GM23338 (cell line): ENCODE data around the gene RGMB.

Experiments used
- CTCF ChIP-seq, 2 experiments: fragments of 200-600 bp in 1 of 2; sonication (generic) in 1 of 2; conservative IDR thresholded peaks; 2 replicates each; pipeline versions ENCODE4 v1.5.1 to v1.6.1; 2016 to 2017; ENCODE audit warnings: antibody characterized with exemption in 2 of 2, low read depth in 2 of 2, mild to moderate bottlenecking in 2 of 2, moderate library complexity in 1 of 2
- EZH2 ChIP-seq: fragments of 200-600 bp; sonication (generic); IDR thresholded peaks from one replicate; pipeline ENCODE4 v1.8.0; 2017; ENCODE audit warnings: antibody characterized with exemption, mild to moderate bottlenecking, low read depth; ENCODE audit not compliant: unreplicated experiment
- EZH2phosphoT487 ChIP-seq: fragments of 200-600 bp; sonication (generic); IDR thresholded peaks from one replicate; pipeline ENCODE4 v1.8.1; 2018; ENCODE audit warnings: antibody characterized with exemption; ENCODE audit not compliant: unreplicated experiment
- POLR2AphosphoS5 ChIP-seq: IDR thresholded peaks from 2 replicates; pipeline ENCODE4 v1.6.1; 2016; ENCODE audit warnings: antibody characterized with exemption, low read depth

DNA sequence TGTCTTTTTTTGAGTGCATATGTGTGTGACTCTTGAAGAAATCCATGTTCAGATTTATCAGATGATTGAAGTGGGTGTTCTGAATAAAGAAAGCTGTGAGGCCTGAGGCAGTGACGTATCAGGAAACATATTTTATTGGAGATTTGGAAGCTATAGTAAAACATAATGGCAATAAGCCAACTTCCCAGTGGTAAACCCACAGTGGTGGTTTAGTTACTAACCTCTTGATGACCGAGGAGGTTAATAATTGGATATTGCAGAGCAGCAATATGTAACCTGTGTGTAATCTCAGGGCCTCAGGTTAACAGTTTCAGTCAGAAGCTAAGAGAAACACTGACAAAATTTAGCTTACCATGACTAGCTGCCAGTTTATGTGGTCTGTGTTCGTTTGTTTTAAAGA is 6.9 kb downstream of the RGMB start:
- no peak for TF ChIP-seq CTCF (conservative IDR thresholded peaks at IDR 0.05; ENCODE audit: low read depth in 2 of 2)
- no peak for TF ChIP-seq POLR2AphosphoS5
- no peak for TF ChIP-seq EZH2
- TF ChIP-seq EZH2phosphoT487: no peak
